ENCODE results near the gene SLC48A1.

The SLC48A1 gene

DNA sequence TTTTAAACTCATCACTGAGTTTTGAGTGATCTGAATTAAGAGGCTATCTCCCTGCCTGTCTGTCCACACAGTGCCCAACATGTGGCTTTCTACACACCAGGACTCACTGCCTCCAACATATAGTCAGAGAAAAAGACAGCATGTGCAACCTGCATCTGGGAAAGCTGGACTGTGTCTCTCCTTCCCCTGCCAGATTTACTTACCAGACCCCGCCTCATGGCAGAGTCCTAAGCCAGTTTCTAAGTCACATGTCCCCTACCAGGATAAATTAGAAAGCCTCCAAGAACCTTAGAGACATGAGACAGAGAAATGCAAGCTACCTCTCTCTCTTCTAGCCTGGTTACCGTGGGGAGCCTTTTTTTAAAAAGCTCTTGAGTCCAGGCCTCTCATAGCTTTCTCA, 49.4 kb downstream of the SLC48A1 start:
- H3K4me3 Mint-ChIP-seq = no peak overlapping the region
- no peak for ATAC-seq
- DNase-seq (ENCODE audit: low spot score in 2 of 2) = no peak
- peak overlapping the region; percentile 97 for H3K27ac Mint-ChIP-seq
- H3K9me3 Mint-ChIP-seq = no peaks in the 10 kb centered on the region
- peaks cover 82% of the 10 kb centered on the region for H3K4me1 Mint-ChIP-seq
- H3K36me3 Mint-ChIP-seq = peaks cover 28% of the 10 kb centered on the region

DNA sequence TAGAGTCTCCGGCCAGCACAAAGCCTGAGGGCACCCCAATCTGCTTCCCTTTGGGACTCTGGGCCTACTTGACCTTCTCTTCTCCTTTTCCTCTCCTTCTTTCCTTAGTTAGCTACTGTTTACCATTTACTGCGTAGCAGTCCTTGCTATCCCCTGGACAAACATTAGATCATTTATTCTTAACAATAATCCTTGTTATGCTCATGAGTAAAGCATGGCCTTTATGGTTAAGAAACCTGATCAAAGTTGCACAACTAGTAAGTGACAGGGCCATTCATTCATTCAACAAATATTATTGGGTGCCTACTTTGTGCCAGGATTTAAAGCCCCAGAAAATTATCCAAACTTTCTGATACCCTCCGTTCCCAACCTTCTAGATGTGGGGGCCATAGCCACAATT, 49.8 kb downstream of the SLC48A1 start:
- H3K9me3 Mint-ChIP-seq = no peaks in the 10 kb centered on the region
- H3K27ac Mint-ChIP-seq = peak overlapping the region; percentile 97
- no peak overlapping the region for H3K4me3 Mint-ChIP-seq
- H3K36me3 Mint-ChIP-seq = peaks cover 23% of the 10 kb centered on the region
- peaks cover 79% of the 10 kb centered on the region for H3K4me1 Mint-ChIP-seq
- DNase-seq (ENCODE audit: low spot score in 2 of 2) = no peak
- ATAC-seq = no peak

DNA sequence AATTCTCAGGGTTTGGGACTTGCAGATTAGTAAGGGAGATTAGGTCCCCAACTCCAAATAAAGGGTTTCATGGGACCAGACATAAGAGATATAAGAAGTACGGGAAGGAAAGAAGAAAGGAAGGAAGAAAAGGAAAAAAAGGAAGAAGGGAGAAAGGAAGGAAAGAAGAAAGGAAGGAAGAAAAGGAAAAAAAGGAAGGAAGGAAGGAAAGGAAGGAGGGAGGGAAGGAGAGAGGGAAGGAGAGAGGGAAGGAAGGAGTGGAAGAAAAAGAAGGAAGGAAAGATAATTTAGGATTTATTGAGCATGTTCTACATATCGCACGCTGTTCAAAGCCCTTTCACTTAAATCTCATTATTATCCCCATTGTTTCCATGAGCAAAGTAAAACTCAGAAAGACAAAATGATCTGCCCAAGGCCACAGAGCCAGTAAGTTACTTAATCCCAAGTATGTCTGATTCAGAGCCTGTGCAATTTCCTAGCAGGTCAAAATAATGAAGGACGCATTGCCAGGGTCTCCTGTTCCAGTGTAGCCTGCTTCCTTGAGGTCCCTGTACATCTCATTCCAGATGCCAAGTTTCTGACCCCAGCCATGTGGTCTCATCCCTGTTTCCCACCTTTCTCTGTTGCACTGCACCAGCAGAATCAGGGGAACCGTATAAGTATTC, 50.5 kb downstream of the SLC48A1 start:
- H3K4me3 Mint-ChIP-seq = peak overlapping the region; percentile 32
- H3K4me1 Mint-ChIP-seq = peaks cover 79% of the 10 kb centered on the region
- H3K9me3 Mint-ChIP-seq = no peaks in the 10 kb centered on the region
- DNase-seq (ENCODE audit: low spot score in 2 of 2) (no peak), ATAC-seq (no peak)
- peaks cover 16% of the 10 kb centered on the region for H3K36me3 Mint-ChIP-seq
- peak overlapping the region; percentile 97 for H3K27ac Mint-ChIP-seq

- no peak for ATAC-seq
- H3K4me3 Mint-ChIP-seq = peak overlapping the region; percentile 32
Measured at GRCh38 chr12:47824198-47824597, 51.2 kb downstream of the SLC48A1 start.

GRCh38 chr12:47824635-47825034, 51.6 kb downstream of the SLC48A1 start:
- DNase-seq (ENCODE audit: low spot score in 2 of 2) (no peak), ATAC-seq (no peak)
- H3K9me3 Mint-ChIP-seq = no peaks in the 10 kb centered on the region
- peaks cover 89% of the 10 kb centered on the region for H3K4me1 Mint-ChIP-seq
- peak overlapping the region; percentile 32 for H3K4me3 Mint-ChIP-seq
- H3K27ac Mint-ChIP-seq = peak overlapping the region; percentile 97
- peaks cover 9% of the 10 kb centered on the region for H3K36me3 Mint-ChIP-seq

More at GRCh38 chr12:47824198-47824597, 51.2 kb downstream of the SLC48A1 start:
- H3K4me1 Mint-ChIP-seq = peaks cover 84% of the 10 kb centered on the region
- H3K36me3 Mint-ChIP-seq = peaks cover 10% of the 10 kb centered on the region
- peak overlapping the region; percentile 97 for H3K27ac Mint-ChIP-seq
- H3K9me3 Mint-ChIP-seq = no peaks in the 10 kb centered on the region
- DNase-seq (ENCODE audit: low spot score in 2 of 2) = no peak

DNA sequence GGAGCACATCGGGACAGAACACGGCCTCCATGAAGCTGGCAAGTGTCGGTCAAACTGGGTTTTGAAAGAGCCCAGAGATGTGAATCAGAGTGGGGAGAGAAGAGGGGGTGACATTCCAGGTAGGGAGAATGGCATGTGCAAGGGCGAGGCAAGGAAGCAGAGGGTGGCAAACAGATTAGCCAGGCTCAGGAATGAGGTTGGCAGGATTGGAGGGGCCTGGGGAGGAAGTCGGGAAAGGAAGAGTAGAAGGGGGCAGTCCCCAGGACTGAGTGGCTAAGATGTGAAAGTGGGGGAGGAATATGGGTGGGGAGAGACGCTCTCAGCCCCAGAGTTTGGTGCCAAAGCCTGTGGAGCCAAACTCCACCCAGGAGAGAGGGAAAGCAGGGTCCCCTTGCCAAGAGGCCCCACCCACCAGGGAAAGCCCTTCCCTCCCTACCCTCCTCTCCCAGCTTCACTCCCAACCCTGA, 52.2 kb downstream of the SLC48A1 start:
- no peaks in the 10 kb centered on the region for H3K9me3 Mint-ChIP-seq
- DNase-seq (ENCODE audit: low spot score in 2 of 2) (no peak), ATAC-seq (no peak)
- peak overlapping the region; percentile 97 for H3K27ac Mint-ChIP-seq
- peaks cover 7% of the 10 kb centered on the region for H3K36me3 Mint-ChIP-seq
- peak overlapping the region; percentile 32 for H3K4me3 Mint-ChIP-seq
- peaks cover 88% of the 10 kb centered on the region for H3K4me1 Mint-ChIP-seq

DNA sequence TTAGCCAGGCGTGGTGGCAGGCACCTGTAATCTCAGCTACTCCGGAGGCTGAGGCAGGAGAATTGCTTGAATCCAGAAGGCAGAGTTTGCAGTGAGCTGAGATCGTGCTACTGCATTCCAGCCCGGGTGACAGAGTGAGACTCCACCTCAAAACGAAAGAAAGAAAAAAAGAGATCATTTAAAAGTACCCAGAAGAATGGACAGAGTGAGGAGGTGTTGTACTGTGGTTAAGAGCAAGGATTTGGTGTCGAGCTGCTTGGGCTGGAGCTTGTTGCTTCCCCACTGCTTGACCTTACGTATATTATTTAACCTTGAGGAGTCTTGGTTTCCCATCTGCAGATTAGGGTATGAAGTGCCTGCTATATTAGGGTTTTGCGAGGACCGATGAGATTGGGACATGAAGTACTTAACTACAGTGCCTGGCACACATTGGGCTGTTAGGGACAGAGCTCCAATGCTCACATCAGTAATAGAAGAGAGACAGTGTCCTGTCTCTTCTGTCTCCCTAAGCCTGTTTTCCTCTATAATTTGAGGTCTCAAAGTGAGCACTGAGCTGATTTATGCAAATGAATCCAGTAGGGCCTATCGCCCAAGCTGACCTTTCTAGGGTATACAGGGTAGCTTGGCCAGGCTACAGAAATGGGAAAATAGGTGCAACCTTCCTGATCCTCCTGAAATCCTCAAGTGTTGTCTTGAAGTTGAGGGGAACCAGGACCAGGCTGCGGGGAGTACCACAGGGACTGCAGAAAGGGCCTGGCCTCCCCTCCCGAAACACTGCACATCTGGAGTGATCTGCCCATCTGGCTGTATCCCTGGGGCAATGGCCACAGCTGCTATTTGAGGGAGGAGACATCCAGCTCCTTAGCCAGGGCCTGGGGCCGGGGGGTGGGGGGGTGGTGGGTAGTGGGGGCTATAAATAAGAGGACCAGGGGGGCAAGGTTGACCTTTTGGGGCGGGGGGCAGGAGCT, 55.3 kb downstream of the SLC48A1 start:
- Mint-ChIP-seq H3K4me3 (peak overlapping the region; percentile 38), H3K27ac (peak overlapping the region; percentile 71), H3K4me1 (peaks cover 87% of the 10 kb centered on the region), H3K36me3 (peaks cover 16% of the 10 kb centered on the region), H3K9me3 (no peaks in the 10 kb centered on the region)
- no peak for DNase-seq (ENCODE audit: low spot score in 2 of 2)
- no peak for ATAC-seq

GRCh38 chr12:47828976-47829482, 56.0 kb downstream of the SLC48A1 start:
- Mint-ChIP-seq H3K9me3 (no peaks in the 10 kb centered on the region), H3K36me3 (peaks cover 23% of the 10 kb centered on the region), H3K4me3 (peak overlapping the region; percentile 38), H3K4me1 (peaks cover 87% of the 10 kb centered on the region), H3K27ac (peak overlapping the region; percentile 71)
- DNase-seq (ENCODE audit: low spot score in 2 of 2) (no peak), ATAC-seq (no peak)

DNA sequence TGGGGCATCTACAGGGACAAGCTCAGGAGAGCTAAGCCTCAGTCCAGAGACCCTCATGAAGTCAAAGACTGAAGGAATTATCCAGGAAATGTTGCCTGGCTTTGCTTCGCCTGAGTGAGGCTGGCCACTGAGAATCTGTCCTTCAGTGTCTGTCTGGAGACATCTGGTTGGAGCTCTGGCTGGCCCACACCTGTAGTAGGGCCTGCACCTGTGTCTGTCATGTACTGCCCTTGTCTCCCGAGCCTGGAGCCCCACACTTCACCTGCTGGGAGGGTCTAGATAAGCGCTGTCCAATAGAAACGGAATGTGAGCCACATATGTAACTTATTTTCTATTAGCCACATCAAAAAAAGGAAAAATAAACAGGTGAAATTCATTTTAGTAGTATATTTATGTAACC, 56.5 kb downstream of the SLC48A1 start:
- peaks cover 23% of the 10 kb centered on the region for H3K36me3 Mint-ChIP-seq
- H3K4me1 Mint-ChIP-seq = peaks cover 87% of the 10 kb centered on the region
- H3K9me3 Mint-ChIP-seq = no peaks in the 10 kb centered on the region
- DNase-seq (ENCODE audit: low spot score in 2 of 2) (no peak), ATAC-seq (no peak)
- H3K4me3 Mint-ChIP-seq = peak overlapping the region; percentile 38
- H3K27ac Mint-ChIP-seq = peak overlapping the region; percentile 71
